KOPT-K1 (cell line): ENCODE measurements around the gene ATG2A.

ENCODE experiments used
- H3K27ac ChIP-seq: fragments of 200-600 bp; sonication (generic); 2 replicates; pipeline ENCODE4 v1.5.1; 2016; ENCODE audit warnings: antibody characterized with exemption, mild to moderate bottlenecking, low read depth, low read length; ENCODE audit not compliant: poor library complexity, severe bottlenecking
- H3K36me3 ChIP-seq: fragments of 200-600 bp; sonication (generic); 2 replicates; pipeline ENCODE4 v1.5.1; 2017; ENCODE audit warnings: antibody characterized with exemption, mild to moderate bottlenecking, low read length, moderate library complexity; ENCODE audit not compliant: insufficient read depth
- H3K9me3 ChIP-seq: fragments of 200-600 bp; sonication (generic); 2 replicates; pipeline ENCODE4 v1.5.1; 2017; ENCODE audit warnings: antibody characterized with exemption, low read length, mild to moderate bottlenecking; ENCODE audit not compliant: insufficient read depth, poor library complexity, severe bottlenecking

ATG2A gene

GRCh38 chr11:64877390-64878222 lies 39.4 kb downstream of the ATG2A start:
- H3K27ac ChIP-seq, result peak overlapping the region; percentile 95
- H3K9me3 ChIP-seq, result no peaks in the 10 kb centered on the region
- H3K36me3 ChIP-seq, result peaks cover 35% of the 10 kb centered on the region

GRCh38 chr11:64876835-64877341 lies 40.1 kb downstream of the ATG2A start:
- Histone ChIP-seq H3K36me3 (peaks cover 42% of the 10 kb centered on the region), H3K9me3 (no peaks in the 10 kb centered on the region), H3K27ac (peak overlapping the region; percentile 95)

- Histone ChIP-seq H3K27ac (no peak overlapping the region), H3K9me3 (no peaks in the 10 kb centered on the region), H3K36me3 (peaks cover 48% of the 10 kb centered on the region)
Measured at GRCh38 chr11:64876229-64876750, 40.7 kb downstream of the ATG2A start.

GRCh38 chr11:64875369-64876228 lies 41.4 kb downstream of the ATG2A start:
- H3K27ac ChIP-seq, result no peak overlapping the region
- no peaks in the 10 kb centered on the region for H3K9me3 ChIP-seq
- peaks cover 55% of the 10 kb centered on the region for H3K36me3 ChIP-seq

- peaks cover 60% of the 10 kb centered on the region for H3K36me3 ChIP-seq
- no peaks in the 10 kb centered on the region for H3K9me3 ChIP-seq
- H3K27ac ChIP-seq, result no peak overlapping the region
Measured at GRCh38 chr11:64874308-64875240, 42.4 kb downstream of the ATG2A start.

GRCh38 chr11:64872790-64873488 lies 44.1 kb downstream of the ATG2A start:
- H3K36me3 ChIP-seq, result peaks cover 65% of the 10 kb centered on the region
- no peak overlapping the region for H3K27ac ChIP-seq
- no peaks in the 10 kb centered on the region for H3K9me3 ChIP-seq

GRCh38 chr11:64871492-64871891 lies 45.5 kb downstream of the ATG2A start:
- Histone ChIP-seq H3K36me3 (peaks cover 68% of the 10 kb centered on the region), H3K9me3 (no peaks in the 10 kb centered on the region), H3K27ac (no peak overlapping the region)

GRCh38 chr11:64870893-64871466 lies 46.0 kb downstream of the ATG2A start:
- Histone ChIP-seq H3K27ac (peak overlapping the region; percentile 53), H3K36me3 (peaks cover 63% of the 10 kb centered on the region), H3K9me3 (no peaks in the 10 kb centered on the region)

GRCh38 chr11:64870176-64870892 lies 46.7 kb downstream of the ATG2A start:
- Histone ChIP-seq H3K36me3 (peaks cover 57% of the 10 kb centered on the region), H3K27ac (peak overlapping the region; percentile 53)

GRCh38 chr11:64869571-64870175 lies 47.3 kb downstream of the ATG2A start:
- Histone ChIP-seq H3K36me3 (peaks cover 50% of the 10 kb centered on the region), H3K27ac (peak overlapping the region; percentile 53), H3K9me3 (no peaks in the 10 kb centered on the region)

More at GRCh38 chr11:64870176-64870892, 46.7 kb downstream of the ATG2A start:
- no peaks in the 10 kb centered on the region for H3K9me3 ChIP-seq

- H3K9me3 ChIP-seq, result no peaks in the 10 kb centered on the region
- H3K36me3 ChIP-seq, result peaks cover 44% of the 10 kb centered on the region
- H3K27ac ChIP-seq, result peak overlapping the region; percentile 53
Measured at GRCh38 chr11:64868904-64869570, 48.0 kb downstream of the ATG2A start.

GRCh38 chr11:64867748-64868462 lies 49.1 kb downstream of the ATG2A start:
- Histone ChIP-seq H3K27ac (peak overlapping the region; percentile 53), H3K9me3 (no peaks in the 10 kb centered on the region), H3K36me3 (peaks cover 36% of the 10 kb centered on the region)
